ENCODE measurements around the gene PLCXD1. TPM values are rescaled to one million over a fixed set of nuclear protein-coding genes. Genes with fewer than 3 reads are reported as not detected.
"Not testable (repeated sequence)": the region's sequence is repeated elsewhere in the genome, so short reads cannot be mapped to it uniquely, and the experiment has no call there.

The PLCXD1 gene, protein sequence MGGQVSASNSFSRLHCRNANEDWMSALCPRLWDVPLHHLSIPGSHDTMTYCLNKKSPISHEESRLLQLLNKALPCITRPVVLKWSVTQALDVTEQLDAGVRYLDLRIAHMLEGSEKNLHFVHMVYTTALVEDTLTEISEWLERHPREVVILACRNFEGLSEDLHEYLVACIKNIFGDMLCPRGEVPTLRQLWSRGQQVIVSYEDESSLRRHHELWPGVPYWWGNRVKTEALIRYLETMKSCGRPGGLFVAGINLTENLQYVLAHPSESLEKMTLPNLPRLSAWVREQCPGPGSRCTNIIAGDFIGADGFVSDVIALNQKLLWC
- 10 to 100 TPM; 42.2 to 46.5 TPM for total RNA-seq

DNA sequence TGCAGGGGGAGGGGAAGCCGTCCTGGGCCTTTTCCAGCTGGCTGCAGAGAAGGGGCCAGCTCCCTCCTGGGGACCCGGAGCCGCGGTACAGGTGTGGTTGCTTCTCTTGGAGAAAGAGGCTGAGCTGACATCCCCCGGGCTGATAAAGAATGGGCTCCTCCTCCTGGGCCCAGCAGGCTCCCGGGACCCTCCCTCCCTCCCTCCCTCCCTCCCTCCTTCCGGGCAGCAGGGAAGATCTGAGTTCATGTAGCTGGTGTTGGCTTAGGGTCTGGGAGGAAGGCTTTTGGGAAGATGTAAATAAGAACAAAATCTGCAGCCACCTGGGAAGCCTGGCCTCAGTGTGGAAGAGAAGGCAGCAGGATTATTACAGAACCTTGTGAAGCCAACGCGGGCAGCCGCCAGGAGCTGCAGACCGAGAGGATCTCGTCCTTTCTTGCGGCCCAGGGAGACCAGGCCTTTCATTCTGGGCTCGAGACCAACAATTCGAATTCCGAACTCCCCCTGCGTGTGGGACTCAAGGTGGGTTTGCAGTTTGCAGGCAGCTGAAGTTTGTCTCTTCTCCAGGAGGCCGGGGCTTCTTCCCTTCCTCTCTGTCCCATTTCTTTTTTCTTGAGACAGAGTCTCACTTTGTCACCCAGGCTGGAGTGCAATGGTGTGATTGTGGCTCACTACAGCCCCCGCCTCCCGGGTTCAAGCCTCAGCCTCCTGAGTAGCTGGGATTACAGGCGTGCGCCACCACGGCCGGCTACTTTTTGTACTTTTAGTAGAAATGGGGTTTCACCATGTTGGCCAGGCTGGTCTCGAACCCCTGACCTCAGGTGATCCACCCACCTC lies at the start of gene PLCXD1:
TSS of gene PLCXD1 (plus strand) at position 216 of the 834 bp plus-strand sequence. CDS start 2,807 bp downstream, outside the sequence.
- ChIA-PET CTCF (no interaction called here), POLR2A (no interaction called here)
- Mint-ChIP-seq H3K36me3 (peaks cover 15% of the 10 kb centered on the region), H3K4me1 (ENCODE audit: low read depth) (peaks cover 19% of the 10 kb centered on the region), H3K4me3 (peak within 1 kb of the TSS; percentile 74), H3K27me3 (no peaks in the 10 kb centered on the region), H3K27ac (peak within 1 kb of the TSS; percentile 45), H3K9me3 (no peaks in the 10 kb centered on the region)
- DNase-seq, result peak; percentile 29
- intact Hi-C loops (cut with micrococcal nuclease), result loop anchor here (5.0 kb wide), 1 partner anchor 106 kb away; the partner anchor contains the start of gene PPP2R3B

GRCh38 chrX:231637-232277 lies 49.4 kb upstream of the PLCXD1 start:
- intact Hi-C loops (cut with micrococcal nuclease); DNase-seq; CTCF ChIA-PET; H3K36me3 Mint-ChIP-seq; H3K4me3 Mint-ChIP-seq; H3K27ac Mint-ChIP-seq; H3K4me1 Mint-ChIP-seq (ENCODE audit: low read depth); H3K9me3 Mint-ChIP-seq; POLR2A ChIA-PET; H3K27me3 Mint-ChIP-seq: not testable (repeated sequence)

- H3K27ac Mint-ChIP-seq; POLR2A ChIA-PET; CTCF ChIA-PET; intact Hi-C loops (cut with micrococcal nuclease); H3K4me1 Mint-ChIP-seq (ENCODE audit: low read depth); H3K27me3 Mint-ChIP-seq; H3K36me3 Mint-ChIP-seq; H3K4me3 Mint-ChIP-seq; H3K9me3 Mint-ChIP-seq; DNase-seq: not testable (repeated sequence)
These were observed 48.9 kb upstream of the PLCXD1 start for GRCh38 chrX:232278-232655.

GRCh38 chrX:236201-236600 lies 45.0 kb upstream of the PLCXD1 start:
- DNase-seq; POLR2A ChIA-PET; H3K9me3 Mint-ChIP-seq; H3K27me3 Mint-ChIP-seq; H3K36me3 Mint-ChIP-seq; H3K4me1 Mint-ChIP-seq (ENCODE audit: low read depth); CTCF ChIA-PET; intact Hi-C loops (cut with micrococcal nuclease); H3K27ac Mint-ChIP-seq; H3K4me3 Mint-ChIP-seq: not testable (repeated sequence)

DNA sequence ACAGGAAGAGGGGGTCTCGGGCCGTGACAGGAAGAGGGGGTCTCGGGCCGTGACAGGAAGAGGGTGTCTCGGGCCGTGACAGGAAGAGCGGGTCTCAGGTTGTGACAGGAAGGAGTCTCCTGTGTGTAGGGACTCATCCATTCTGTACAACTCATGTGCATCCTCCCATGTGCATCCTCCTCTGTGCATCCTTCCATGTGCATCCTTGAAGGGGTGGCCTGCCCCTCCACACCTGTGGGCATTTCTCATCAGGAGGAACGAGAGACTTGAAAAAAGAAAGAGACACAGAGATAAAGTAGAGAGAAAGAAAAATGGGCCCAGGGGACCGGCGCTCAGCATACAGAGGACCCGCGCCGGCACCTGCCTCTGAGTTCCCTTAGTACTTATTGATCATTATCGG lies 30.2 kb upstream of the PLCXD1 start:
- H3K36me3 Mint-ChIP-seq, result no peaks in the 10 kb centered on the region
- ChIA-PET POLR2A (no interaction called here), CTCF (no interaction called here)
- DNase-seq, result no peak
- H3K27ac Mint-ChIP-seq, result peak overlapping the region; percentile 88
- peak overlapping the region; percentile 48 for H3K4me3 Mint-ChIP-seq
- no peaks in the 10 kb centered on the region for H3K27me3 Mint-ChIP-seq
- H3K4me1 Mint-ChIP-seq (ENCODE audit: low read depth), result peaks cover 17% of the 10 kb centered on the region
- intact Hi-C loops (cut with micrococcal nuclease), result no loop called here
- no peaks in the 10 kb centered on the region for H3K9me3 Mint-ChIP-seq

DNA sequence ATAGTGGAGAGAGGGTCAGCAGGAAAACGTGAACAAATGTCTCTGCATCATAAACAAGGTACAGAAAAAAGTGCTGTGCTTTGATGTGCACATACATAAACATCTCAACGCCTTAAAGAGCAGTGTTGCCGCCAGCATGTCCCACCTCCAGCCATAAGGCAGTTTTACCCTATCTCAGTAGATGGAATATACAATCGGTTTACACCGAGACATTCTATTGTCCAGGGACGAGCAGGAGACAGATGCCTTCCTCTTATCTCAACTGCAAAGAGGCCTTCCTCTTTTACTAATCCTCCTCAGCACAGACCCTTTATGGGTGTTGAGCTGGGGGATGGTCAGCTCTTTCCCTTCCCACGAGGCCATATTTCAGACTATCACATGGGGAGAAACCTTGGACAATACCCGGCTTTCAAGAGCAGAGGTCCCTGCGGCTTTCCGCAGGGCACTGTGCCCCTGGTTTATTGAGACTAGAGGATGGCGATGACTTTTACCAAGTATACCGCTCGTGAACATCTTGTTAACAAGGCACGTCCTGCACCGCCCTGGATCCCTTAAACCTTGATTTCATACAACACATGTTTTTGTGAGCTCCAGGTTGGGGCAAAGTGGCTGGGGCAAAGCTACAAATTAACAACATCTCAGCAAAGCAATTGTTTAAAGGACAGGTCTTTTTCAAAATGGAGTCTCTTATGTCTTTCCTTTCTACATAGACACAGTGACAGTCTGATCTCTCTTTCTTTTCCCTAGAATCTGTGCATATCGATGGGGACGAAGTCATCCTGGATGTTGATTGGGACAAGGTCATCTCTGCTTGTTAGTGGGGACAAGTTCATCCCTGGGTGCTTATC lies 29.6 kb upstream of the PLCXD1 start:
- H3K4me3 Mint-ChIP-seq; H3K9me3 Mint-ChIP-seq; H3K36me3 Mint-ChIP-seq; DNase-seq; CTCF ChIA-PET; H3K27me3 Mint-ChIP-seq; intact Hi-C loops (cut with micrococcal nuclease); POLR2A ChIA-PET: not testable (repeated sequence)
- Mint-ChIP-seq H3K27ac (peak overlapping the region; percentile 88), H3K4me1 (ENCODE audit: low read depth) (peaks cover 17% of the 10 kb centered on the region)

GRCh38 chrX:252244-252956 lies 28.8 kb upstream of the PLCXD1 start:
- H3K4me3 Mint-ChIP-seq, result no peak overlapping the region
- ChIA-PET POLR2A (no interaction called here), CTCF (no interaction called here)
- H3K36me3 Mint-ChIP-seq, result no peaks in the 10 kb centered on the region
- H3K27me3 Mint-ChIP-seq, result no peaks in the 10 kb centered on the region
- no peaks in the 10 kb centered on the region for H3K9me3 Mint-ChIP-seq
- H3K4me1 Mint-ChIP-seq (ENCODE audit: low read depth), result peaks cover 17% of the 10 kb centered on the region
- H3K27ac Mint-ChIP-seq, result peak overlapping the region; percentile 4
- no peak for DNase-seq
- intact Hi-C loops (cut with micrococcal nuclease), result no loop called here

- peaks cover 17% of the 10 kb centered on the region for H3K4me1 Mint-ChIP-seq (ENCODE audit: low read depth)
- H3K27me3 Mint-ChIP-seq, result no peaks in the 10 kb centered on the region
- no peak for DNase-seq
- intact Hi-C loops (cut with micrococcal nuclease), result no loop called here
- CTCF ChIA-PET, result no interaction called here
- H3K9me3 Mint-ChIP-seq, result no peaks in the 10 kb centered on the region
- no peaks in the 10 kb centered on the region for H3K36me3 Mint-ChIP-seq
- POLR2A ChIA-PET, result no interaction called here
- H3K4me3 Mint-ChIP-seq, result no peak overlapping the region
- no peak overlapping the region for H3K27ac Mint-ChIP-seq
These were observed 28.3 kb upstream of the PLCXD1 start for GRCh38 chrX:252957-253291.

GRCh38 chrX:253451-254297 lies 27.5 kb upstream of the PLCXD1 start:
- ChIA-PET CTCF (no interaction called here), POLR2A (no interaction called here)
- no peaks in the 10 kb centered on the region for H3K9me3 Mint-ChIP-seq
- peaks cover 17% of the 10 kb centered on the region for H3K4me1 Mint-ChIP-seq (ENCODE audit: low read depth)
- H3K27ac Mint-ChIP-seq, result no peak overlapping the region
- no peak for DNase-seq
- no peak overlapping the region for H3K4me3 Mint-ChIP-seq
- no peaks in the 10 kb centered on the region for H3K27me3 Mint-ChIP-seq
- intact Hi-C loops (cut with micrococcal nuclease), result no loop called here
- H3K36me3 Mint-ChIP-seq, result no peaks in the 10 kb centered on the region

- intact Hi-C loops (cut with micrococcal nuclease), result no loop called here
- POLR2A ChIA-PET, result no interaction called here
- H3K27me3 Mint-ChIP-seq, result no peaks in the 10 kb centered on the region
- DNase-seq, result no peak
- no peak overlapping the region for H3K27ac Mint-ChIP-seq
- H3K9me3 Mint-ChIP-seq, result no peaks in the 10 kb centered on the region
- no peaks in the 10 kb centered on the region for H3K36me3 Mint-ChIP-seq
- H3K4me1 Mint-ChIP-seq (ENCODE audit: low read depth), result peaks cover 17% of the 10 kb centered on the region
- H3K4me3 Mint-ChIP-seq, result no peak overlapping the region
- CTCF ChIA-PET, result no interaction called here
These were observed 26.5 kb upstream of the PLCXD1 start for GRCh38 chrX:254630-255215.

DNA sequence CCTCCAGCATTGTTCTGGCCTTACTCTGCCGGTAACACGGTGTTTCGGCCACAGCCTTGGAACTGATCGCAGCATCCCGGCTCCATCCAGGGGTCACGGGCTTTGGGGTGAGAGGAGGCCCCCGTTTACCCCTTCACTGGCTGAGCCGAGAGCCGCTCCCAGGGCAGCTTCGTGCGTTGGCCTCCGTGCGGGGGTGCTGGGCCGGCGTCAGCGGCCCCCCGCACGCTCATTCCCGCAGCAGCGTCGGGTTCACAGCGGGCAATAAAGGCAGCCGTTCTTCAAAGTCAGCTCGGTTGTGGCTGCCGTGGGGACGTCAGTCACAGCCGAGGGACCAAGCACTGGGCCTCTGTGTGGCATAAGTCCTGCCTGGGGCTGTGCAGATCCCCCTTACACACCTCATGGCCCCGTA lies 25.3 kb upstream of the PLCXD1 start:
- Mint-ChIP-seq H3K27me3 (no peaks in the 10 kb centered on the region), H3K9me3 (no peaks in the 10 kb centered on the region), H3K4me1 (ENCODE audit: low read depth) (peaks cover 15% of the 10 kb centered on the region), H3K36me3 (no peaks in the 10 kb centered on the region), H3K27ac (no peak overlapping the region), H3K4me3 (no peak overlapping the region)
- no peak for DNase-seq
- POLR2A ChIA-PET, result no interaction called here
- CTCF ChIA-PET, result no interaction called here
- intact Hi-C loops (cut with micrococcal nuclease), result no loop called here
